ENCODE data around the gene KIF14.

- TF ChIP-seq CTCF (IDR thresholded peaks at IDR 0.05 in 4 of 5, conservative IDR thresholded peaks at IDR 0.05 in 1 of 5) = no peak
- no peak for TF ChIP-seq POLR2A (IDR thresholded peaks at IDR 0.05)
Observed at GRCh38 chr1:200665861-200666260, 45.3 kb upstream of the KIF14 start.
